WTC11 (cell line): ENCODE results near the gene PCDH9. TPM values are rescaled to one million over a fixed set of nuclear protein-coding genes. Genes with fewer than 3 reads are reported as not detected.

Experiments used
- ATAC-seq: fragments of 200-7000 bp; cut with Tn5 transposase; 2 replicates; pipeline ENCODE4 v1.10.0; 2021; ENCODE audit warnings: mild to moderate bottlenecking, moderate library complexity
- CTCF ChIA-PET: fragments of 300-600 bp; sonication (Branson Sonifier 250); formaldehyde crosslinking; loops from one replicate; lab custom pipeline; 2021; ENCODE audit warnings: antibody characterized with exemption; lab: Charles Lee
- POLR2A ChIA-PET: fragments of 350-600 bp; sonication (Branson Sonifier 250); formaldehyde crosslinking; loops from one replicate; lab custom pipeline; 2021; ENCODE audit warnings: antibody characterized with exemption; lab: Charles Lee
- DNase-seq: peaks from one replicate; pipeline ENCODE4 v3.0.0; 2021; ENCODE audit warnings: low spot score
- H3K27ac Mint-ChIP-seq: 2 replicates; pipeline ENCODE4 v1.8.0; 2021; ENCODE audit warnings: mixed read lengths
- H3K27me3 Mint-ChIP-seq: 2 replicates; pipeline ENCODE4 v1.8.0; 2021; ENCODE audit warnings: low read depth, mild to moderate bottlenecking, moderate library complexity, mixed read lengths
- H3K36me3 Mint-ChIP-seq: 2 replicates; pipeline ENCODE4 v1.8.0; 2021; ENCODE audit warnings: mixed read lengths
- H3K4me1 Mint-ChIP-seq: 2 replicates; pipeline ENCODE4 v1.8.0; 2022; ENCODE audit warnings: mixed read lengths
- H3K4me3 Mint-ChIP-seq: 2 replicates; pipeline ENCODE4 v1.8.0; 2021; ENCODE audit warnings: mild to moderate bottlenecking, moderate library complexity, mixed read lengths
- H3K9me3 Mint-ChIP-seq: 2 replicates; pipeline ENCODE4 v1.8.0; 2021; ENCODE audit warnings: mixed read lengths
- ARID4B ChIP-seq: sonication (generic); formaldehyde crosslinking; IDR thresholded peaks from 2 replicates; pipeline ENCODE4 v1.8.0; 2023; ENCODE audit warnings: missing genetic modification reagents, mild to moderate bottlenecking, borderline replicate concordance
- E2F1 ChIP-seq: sonication (generic); formaldehyde crosslinking; IDR thresholded peaks from 2 replicates; pipeline ENCODE4 v1.8.0; 2022; ENCODE audit warnings: mild to moderate bottlenecking, missing genetic modification reagents
- ETV6 ChIP-seq: sonication (generic); formaldehyde crosslinking; IDR thresholded peaks from 2 replicates; pipeline ENCODE4 v1.8.1; 2022; ENCODE audit warnings: mild to moderate bottlenecking, missing genetic modification reagents
- GTF2I ChIP-seq: fragments of 250-450 bp; sonication (Bioruptor Pico); conservative IDR thresholded peaks from 2 replicates; pipeline ENCODE4 v1.4.0; 2021; ENCODE audit warnings: mild to moderate bottlenecking
- JAZF1 ChIP-seq: fragments of 250-450 bp; sonication (Bioruptor Pico); IDR thresholded peaks from 2 replicates; pipeline ENCODE4 v1.9.0; 2021; ENCODE audit warnings: moderate library complexity, mild to moderate bottlenecking, inconsistent platforms
- JUN ChIP-seq: sonication (generic); formaldehyde crosslinking; IDR thresholded peaks from 2 replicates; pipeline ENCODE4 v1.8.0; 2023; ENCODE audit warnings: mild to moderate bottlenecking, missing genetic modification reagents
- KAT7 ChIP-seq: sonication (generic); formaldehyde crosslinking; IDR thresholded peaks from 2 replicates; pipeline ENCODE4 v1.8.1; 2023; ENCODE audit warnings: missing genetic modification reagents, mild to moderate bottlenecking, borderline replicate concordance
- NFYB ChIP-seq: sonication (generic); formaldehyde crosslinking; conservative IDR thresholded peaks from 2 replicates; pipeline ENCODE4 v1.8.0; 2022; ENCODE audit warnings: low read depth, missing genetic modification reagents
- ZBTB21 ChIP-seq: sonication (generic); formaldehyde crosslinking; IDR thresholded peaks from 2 replicates; pipeline ENCODE4 v1.8.1; 2023; ENCODE audit warnings: mild to moderate bottlenecking, missing genetic modification reagents, borderline replicate concordance
- ZNF138 ChIP-seq: sonication (generic); formaldehyde crosslinking; conservative IDR thresholded peaks from 2 replicates; pipeline ENCODE4 v1.8.1; 2022; ENCODE audit warnings: mild to moderate bottlenecking, moderate library complexity, missing genetic modification reagents
- ZNF219 ChIP-seq: sonication (generic); formaldehyde crosslinking; IDR thresholded peaks from 2 replicates; pipeline ENCODE4 v1.8.0; 2023; ENCODE audit warnings: missing genetic modification reagents, mild to moderate bottlenecking, borderline replicate concordance
- ZNF263 ChIP-seq: sonication (generic); formaldehyde crosslinking; IDR thresholded peaks from 2 replicates; pipeline ENCODE4 v1.8.1; 2022; ENCODE audit warnings: low read depth, mild to moderate bottlenecking, moderate library complexity, missing genetic modification reagents
- ZNF281 ChIP-seq: sonication (generic); formaldehyde crosslinking; IDR thresholded peaks from 2 replicates; pipeline ENCODE4 v1.8.0; 2023; ENCODE audit warnings: mild to moderate bottlenecking, missing genetic modification reagents
- total RNA-seq: library from RNA; stranded (reverse); gene quantifications from 3 replicates; pipeline ENCODE4 v1.2.3, GENCODE V29; 2021
- TF ChIP-seq, protein P1 (sequence below): sonication (generic); formaldehyde crosslinking; IDR thresholded peaks from 2 replicates; pipeline ENCODE4 v1.8.1; 2022; ENCODE audit warnings: missing genetic modification reagents, borderline replicate concordance
- TF ChIP-seq, protein P2 (sequence below): sonication (generic); formaldehyde crosslinking; IDR thresholded peaks from 2 replicates; pipeline ENCODE4 v1.8.1; 2023; ENCODE audit warnings: mild to moderate bottlenecking, missing genetic modification reagents, moderate library complexity
- TF ChIP-seq, protein P3 (sequence below): fragments of 250-450 bp; sonication (Bioruptor Pico); IDR thresholded peaks from 2 replicates; pipeline ENCODE4 v2.1.2; 2022; ENCODE audit warnings: mild to moderate bottlenecking, moderate library complexity
- TF ChIP-seq, protein P4 (sequence below): sonication (generic); formaldehyde crosslinking; IDR thresholded peaks from 2 replicates; pipeline ENCODE4 v1.8.0; 2022; ENCODE audit warnings: mild to moderate bottlenecking, missing genetic modification reagents

The PCDH9 gene
- total RNA-seq, 1 experiment from 2014 or later = 0.48 TPM

DNA sequence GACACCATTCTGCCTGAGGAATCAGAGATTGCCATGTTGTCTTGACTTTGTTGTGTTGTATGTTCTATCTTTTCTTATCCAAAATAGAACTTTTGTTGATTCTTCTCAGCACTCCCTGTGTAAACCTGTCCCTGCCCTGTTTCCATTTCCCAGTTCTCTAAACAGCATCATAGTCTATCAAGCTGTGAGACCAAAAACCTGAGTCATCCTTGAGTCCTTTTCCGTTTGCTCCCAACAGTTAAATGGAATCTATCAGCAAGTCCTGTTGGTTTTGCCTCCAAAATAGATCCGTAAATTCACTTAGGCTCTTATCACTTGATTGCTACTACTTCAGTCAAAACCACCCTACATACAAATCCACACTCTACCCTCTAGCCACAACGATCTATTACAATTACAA, 667.1 kb downstream of the PCDH9 start:
- Mint-ChIP-seq H3K4me3 (no peak overlapping the region), H3K4me1 (peaks cover 18% of the 10 kb centered on the region), H3K27me3 (no peaks in the 10 kb centered on the region), H3K36me3 (peaks cover 25% of the 10 kb centered on the region), H3K27ac (no peak overlapping the region; the same call in 1 of the 2 replicates), H3K9me3 (peaks cover 28% of the 10 kb centered on the region)
- ChIA-PET POLR2A (no interaction called here), CTCF (no interaction called here)
- TF ChIP-seq KAT7 (CRISPR knock-in tag) (no peak), ETV6 (CRISPR knock-in tag) (no peak), GTF2I (no peak), ZNF263 (CRISPR knock-in tag) (no peak)
- ATAC-seq (no peak), DNase-seq (no peak)

DNA sequence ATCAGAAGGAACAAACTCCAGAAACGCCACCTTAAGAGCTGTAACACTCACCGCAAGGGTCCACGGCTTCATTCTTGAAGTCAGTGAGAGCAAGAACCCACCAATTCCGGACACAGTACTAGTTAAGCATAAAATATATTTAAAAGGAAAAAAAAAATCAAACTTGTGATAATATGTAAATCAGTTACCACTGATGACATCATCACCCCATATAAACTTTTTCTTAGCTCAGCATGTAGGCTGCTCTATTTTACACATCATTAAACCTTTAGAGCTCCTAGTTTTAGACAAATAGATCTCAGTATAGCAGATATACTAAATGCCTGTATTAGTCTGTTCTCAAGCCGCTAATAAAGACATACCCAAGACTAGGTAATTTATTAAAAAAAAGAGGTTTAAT, 668.1 kb downstream of the PCDH9 start:
- DNase-seq (no peak), ATAC-seq (no peak)
- Mint-ChIP-seq H3K36me3 (peaks cover 25% of the 10 kb centered on the region), H3K4me3 (no peak overlapping the region), H3K4me1 (peaks cover 14% of the 10 kb centered on the region), H3K27me3 (no peaks in the 10 kb centered on the region), H3K9me3 (peaks cover 32% of the 10 kb centered on the region), H3K27ac (no peak overlapping the region)
- no peak for TF ChIP-seq ZNF263 (CRISPR knock-in tag)
- no peak for TF ChIP-seq ZBTB21 (CRISPR knock-in tag)
- TF ChIP-seq JUN = no peak
- TF ChIP-seq, protein P1, sequence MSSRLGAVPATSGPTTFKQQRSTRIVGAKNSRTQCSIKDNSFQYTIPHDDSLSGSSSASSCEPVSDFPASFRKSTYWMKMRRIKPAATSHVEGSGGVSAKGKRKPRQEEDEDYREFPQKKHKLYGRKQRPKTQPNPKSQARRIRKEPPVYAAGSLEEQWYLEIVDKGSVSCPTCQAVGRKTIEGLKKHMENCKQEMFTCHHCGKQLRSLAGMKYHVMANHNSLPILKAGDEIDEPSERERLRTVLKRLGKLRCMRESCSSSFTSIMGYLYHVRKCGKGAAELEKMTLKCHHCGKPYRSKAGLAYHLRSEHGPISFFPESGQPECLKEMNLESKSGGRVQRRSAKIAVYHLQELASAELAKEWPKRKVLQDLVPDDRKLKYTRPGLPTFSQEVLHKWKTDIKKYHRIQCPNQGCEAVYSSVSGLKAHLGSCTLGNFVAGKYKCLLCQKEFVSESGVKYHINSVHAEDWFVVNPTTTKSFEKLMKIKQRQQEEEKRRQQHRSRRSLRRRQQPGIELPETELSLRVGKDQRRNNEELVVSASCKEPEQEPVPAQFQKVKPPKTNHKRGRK (CRISPR knock-in tag) = no peak
- no peak for TF ChIP-seq NFYB (CRISPR knock-in tag)
- TF ChIP-seq, protein P2, sequence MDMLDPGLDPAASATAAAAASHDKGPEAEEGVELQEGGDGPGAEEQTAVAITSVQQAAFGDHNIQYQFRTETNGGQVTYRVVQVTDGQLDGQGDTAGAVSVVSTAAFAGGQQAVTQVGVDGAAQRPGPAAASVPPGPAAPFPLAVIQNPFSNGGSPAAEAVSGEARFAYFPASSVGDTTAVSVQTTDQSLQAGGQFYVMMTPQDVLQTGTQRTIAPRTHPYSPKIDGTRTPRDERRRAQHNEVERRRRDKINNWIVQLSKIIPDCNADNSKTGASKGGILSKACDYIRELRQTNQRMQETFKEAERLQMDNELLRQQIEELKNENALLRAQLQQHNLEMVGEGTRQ (CRISPR knock-in tag) = no peak
- no peak for TF ChIP-seq ZNF219 (CRISPR knock-in tag)
- ChIA-PET POLR2A (no interaction called here), CTCF (no interaction called here)

- ChIA-PET CTCF (no interaction called here), POLR2A (no interaction called here)
- Mint-ChIP-seq H3K27ac (no peak overlapping the region), H3K36me3 (peaks cover 25% of the 10 kb centered on the region), H3K4me3 (no peak overlapping the region), H3K4me1 (peaks cover 13% of the 10 kb centered on the region), H3K27me3 (no peaks in the 10 kb centered on the region), H3K9me3 (peaks cover 32% of the 10 kb centered on the region)
- DNase-seq = no peak
- ATAC-seq = no peak
- TF ChIP-seq E2F1 (CRISPR knock-in tag) (no peak), ZNF281 (no peak), JAZF1 (CRISPR knock-in tag) (no peak), NFYB (CRISPR knock-in tag) (no peak), ZNF138 (CRISPR knock-in tag) (no peak), ARID4B (CRISPR knock-in tag) (no peak)
- TF ChIP-seq, protein P1 (CRISPR knock-in tag) = no peak
- TF ChIP-seq, protein P3, sequence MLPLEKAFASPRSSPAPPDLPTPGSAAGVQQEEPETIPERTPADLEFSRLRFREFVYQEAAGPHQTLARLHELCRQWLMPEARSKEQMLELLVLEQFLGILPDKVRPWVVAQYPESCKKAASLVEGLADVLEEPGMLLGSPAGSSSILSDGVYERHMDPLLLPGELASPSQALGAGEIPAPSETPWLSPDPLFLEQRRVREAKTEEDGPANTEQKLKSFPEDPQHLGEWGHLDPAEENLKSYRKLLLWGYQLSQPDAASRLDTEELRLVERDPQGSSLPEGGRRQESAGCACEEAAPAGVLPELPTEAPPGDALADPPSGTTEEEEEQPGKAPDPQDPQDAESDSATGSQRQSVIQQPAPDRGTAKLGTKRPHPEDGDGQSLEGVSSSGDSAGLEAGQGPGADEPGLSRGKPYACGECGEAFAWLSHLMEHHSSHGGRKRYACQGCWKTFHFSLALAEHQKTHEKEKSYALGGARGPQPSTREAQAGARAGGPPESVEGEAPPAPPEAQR = no peak
- TF ChIP-seq, protein P4, sequence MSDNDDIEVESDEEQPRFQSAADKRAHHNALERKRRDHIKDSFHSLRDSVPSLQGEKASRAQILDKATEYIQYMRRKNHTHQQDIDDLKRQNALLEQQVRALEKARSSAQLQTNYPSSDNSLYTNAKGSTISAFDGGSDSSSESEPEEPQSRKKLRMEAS (CRISPR knock-in tag) = no peak
Measured at GRCh38 chr13:66560991-66561390, 669.1 kb downstream of the PCDH9 start.
